H1 (cell line): ENCODE results near the gene GALNT15. TPM values are rescaled to one million over a fixed set of nuclear protein-coding genes. Genes with fewer than 3 reads are reported as not detected.

Source experiments
- CTCF ChIA-PET: fragments of 300-600 bp; sonication (Branson Sonifier 250); formaldehyde crosslinking; loops from one replicate; lab custom pipeline; 2021; ENCODE audit not compliant: partially characterized antibody; lab: Charles Lee
- POLR2A ChIA-PET: fragments of 300-600 bp; sonication (Branson Sonifier 250); formaldehyde crosslinking; loops from one replicate; lab custom pipeline; 2021; ENCODE audit warnings: inconsistent platforms; ENCODE audit not compliant: partially characterized antibody; lab: Charles Lee
- DNase-seq, 2 experiments: peaks; one replicate each; pipeline versions ENCODE4 v3.0.0 to v3.0.0-alpha.2; 2010 to 2022; ENCODE audit warnings: low spot score in 2 of 2, low read depth in 1 of 2, mixed read lengths in 1 of 2
- FAIRE-seq: peaks from 2 replicates; lab custom pipeline; 2011; peaks lifted over from hg19 to GRCh38; lab: Jason Lieb, UNC
- H2AFZ ChIP-seq: 2 replicates; pipeline ENCODE4 v1.8.1; 2012; ENCODE audit warnings: low read length, inconsistent platforms
- H2AK5ac ChIP-seq: 2 replicates; pipeline ENCODE4 v1.6.1; 2013; ENCODE audit warnings: low read depth, low read length
- H2BK120ac ChIP-seq: replicated peaks from 2 replicates; pipeline ENCODE3; 2013; ENCODE audit warnings: low read depth, low read length, inconsistent platforms
- H2BK12ac ChIP-seq: 2 replicates; pipeline ENCODE4 v1.6.1; 2013; ENCODE audit warnings: low read depth, low read length
- H2BK15ac ChIP-seq: 2 replicates; pipeline ENCODE4 v1.6.1; 2013; ENCODE audit warnings: low read length
- H2BK20ac ChIP-seq: 2 replicates; pipeline ENCODE4 v1.6.1; 2013; ENCODE audit warnings: low read length
- H2BK5ac ChIP-seq: 2 replicates; pipeline ENCODE4 v1.6.1; 2013; ENCODE audit warnings: low read depth, low read length
- H3K14ac ChIP-seq: 2 replicates; pipeline ENCODE4 v1.6.1; 2013; ENCODE audit warnings: inconsistent platforms; ENCODE audit not compliant: insufficient read length
- H3K18ac ChIP-seq: 2 replicates; pipeline ENCODE4 v1.6.1; 2013; ENCODE audit warnings: low read length; ENCODE audit errors: extremely low read depth
- H3K23ac ChIP-seq: 2 replicates; pipeline ENCODE4 v1.6.1; 2013; ENCODE audit warnings: inconsistent platforms; ENCODE audit not compliant: insufficient read length
- H3K23me2 ChIP-seq: 2 replicates; pipeline ENCODE4 v1.6.1; 2013; ENCODE audit warnings: low read depth, low read length
- H3K27ac ChIP-seq: 2 replicates; pipeline ENCODE4 v1.6.1; 2011; ENCODE audit warnings: low read depth, low read length, inconsistent platforms
- H3K27me3 ChIP-seq, 4 experiments: replicated peaks in 1 of 4; 1 replicate in 1 of 4; 2 replicates in 3 of 4; pipeline versions ENCODE4 v1.6.1 to v1.8.1; 2011 to 2013; ENCODE audit warnings: low read length in 3 of 4, mild to moderate bottlenecking in 3 of 4, inconsistent platforms in 2 of 4, mixed read lengths in 2 of 4, moderate library complexity in 1 of 4; ENCODE audit not compliant: control insufficient read depth in 3 of 4, insufficient read depth in 3 of 4; ENCODE audit errors: extremely low read depth in 1 of 4
- H3K36me3 ChIP-seq, 4 experiments: 2 replicates each; pipeline versions ENCODE4 v1.6.1 to v1.8.1; 2011 to 2013; ENCODE audit warnings: mild to moderate bottlenecking in 4 of 4, low read length in 3 of 4, moderate library complexity in 2 of 4, control low read depth in 1 of 4, inconsistent platforms in 1 of 4; ENCODE audit not compliant: insufficient read depth in 4 of 4, control insufficient read depth in 2 of 4
- H3K4ac ChIP-seq: replicated peaks from 2 replicates; pipeline ENCODE3; 2013; ENCODE audit warnings: low read length, low read depth, mixed read lengths, inconsistent platforms; ENCODE audit not compliant: insufficient read length
- H3K4me1 ChIP-seq, 4 experiments: replicated peaks in 1 of 4; 1 replicate in 1 of 4; 2 replicates in 3 of 4; pipeline versions ENCODE4 v1.6.1 to v1.8.1; 2011 to 2013; ENCODE audit warnings: low read length in 3 of 4, inconsistent platforms in 2 of 4, mixed read lengths in 1 of 4; ENCODE audit not compliant: insufficient read depth in 4 of 4, control insufficient read depth in 3 of 4
- H3K4me2 ChIP-seq, 2 experiments: 2 replicates each; pipeline versions ENCODE4 v1.6.1 to v1.8.1; 2011 to 2013; ENCODE audit warnings: low read depth in 2 of 2, low read length in 2 of 2, control low read depth in 1 of 2, inconsistent platforms in 1 of 2, mild to moderate bottlenecking in 1 of 2; ENCODE audit not compliant: insufficient read depth in 1 of 2
- H3K4me3 ChIP-seq, 4 experiments: fragments of 200-600, 300-600 bp in 1 of 4; sonication (generic), shearing (Covaris generic), sonication (Bioruptor Twin) in 1 of 4; 2 replicates each; pipeline versions ENCODE4 v1.5.1 to v1.8.1; 2011 to 2016; ENCODE audit warnings: low read length in 4 of 4, low read depth in 3 of 4, control low read depth in 2 of 4, inconsistent platforms in 2 of 4, mild to moderate bottlenecking in 2 of 4, mixed read lengths in 1 of 4, moderate library complexity in 1 of 4; ENCODE audit not compliant: insufficient read depth in 2 of 4; ENCODE audit errors: extremely low read depth in 1 of 4
- H3K56ac ChIP-seq: replicated peaks from 2 replicates; pipeline ENCODE3; 2013; ENCODE audit warnings: low read depth, mild to moderate bottlenecking, mixed read lengths, low read length, inconsistent platforms; ENCODE audit not compliant: insufficient read length
- H3K79me1 ChIP-seq: 2 replicates; pipeline ENCODE4 v1.6.1; 2013; ENCODE audit warnings: low read depth, low read length, control low read depth
- H3K79me2 ChIP-seq, 2 experiments: 2 replicates each; pipeline versions ENCODE4 v1.6.1 to v1.8.1; 2012 to 2013; ENCODE audit warnings: low read length in 2 of 2, mild to moderate bottlenecking in 2 of 2, inconsistent platforms in 1 of 2; ENCODE audit not compliant: insufficient read depth in 2 of 2, control insufficient read depth in 1 of 2
- H3K9ac ChIP-seq, 4 experiments: replicated peaks in 1 of 4; 1 replicate in 1 of 4; 2 replicates in 3 of 4; pipeline versions ENCODE4 v1.6.1 to v1.8.1; 2011 to 2013; ENCODE audit warnings: low read depth in 3 of 4, low read length in 3 of 4, control low read depth in 2 of 4, mild to moderate bottlenecking in 2 of 4, moderate library complexity in 2 of 4, inconsistent platforms in 1 of 4; ENCODE audit errors: extremely low read depth in 1 of 4
- H3K9me3 ChIP-seq, 2 experiments: 2 replicates each; pipeline versions ENCODE4 v1.6.1 to v1.8.1; 2012 to 2013; ENCODE audit warnings: mild to moderate bottlenecking in 2 of 2, moderate library complexity in 2 of 2, control low read depth in 1 of 2, inconsistent platforms in 1 of 2, low read depth in 1 of 2, low read length in 1 of 2, mixed read lengths in 1 of 2; ENCODE audit not compliant: insufficient read depth in 2 of 2
- H4K20me1 ChIP-seq, 2 experiments: replicated peaks in 1 of 2; 2 replicates each; pipeline versions ENCODE3 to v1.8.1; 2011 to 2013; ENCODE audit warnings: inconsistent platforms in 2 of 2, low read length in 2 of 2, mild to moderate bottlenecking in 1 of 2; ENCODE audit not compliant: insufficient read depth in 2 of 2, control insufficient read depth in 1 of 2
- H4K5ac ChIP-seq: 2 replicates; pipeline ENCODE4 v1.6.1; 2013; ENCODE audit warnings: low read length, low read depth, mixed read lengths, inconsistent platforms; ENCODE audit not compliant: insufficient read length
- H4K8ac ChIP-seq: 2 replicates; pipeline ENCODE4 v1.8.0; 2013; ENCODE audit warnings: mild to moderate bottlenecking, moderate library complexity, low read length, inconsistent platforms; ENCODE audit not compliant: insufficient read depth; ENCODE audit errors: extremely low read depth
- H4K91ac ChIP-seq: replicated peaks from 2 replicates; pipeline ENCODE3; 2013; ENCODE audit warnings: low read length, mixed read lengths, inconsistent platforms; ENCODE audit not compliant: insufficient read length
- BRCA1 ChIP-seq: IDR thresholded peaks from 2 replicates; pipeline ENCODE4 v1.6.1; 2012; ENCODE audit warnings: low read depth, low read length, improper control_type of control experiment
- CEBPB ChIP-seq: IDR thresholded peaks from 2 replicates; pipeline ENCODE4 v1.6.1; 2012; ENCODE audit warnings: low read depth, low read length
- CHD1 ChIP-seq: IDR thresholded peaks from 2 replicates; pipeline ENCODE4 v1.6.1; 2012; ENCODE audit warnings: low read depth, low read length, improper control_type of control experiment
- CTBP2 ChIP-seq: IDR thresholded peaks from 2 replicates; pipeline ENCODE4 v1.7.0; 2011; ENCODE audit warnings: borderline replicate concordance, mild to moderate bottlenecking, moderate library complexity, mixed read lengths, low read length; ENCODE audit not compliant: insufficient read depth, insufficient read length
- EP300 ChIP-seq, 2 experiments: IDR thresholded peaks; 1 replicate in 1 of 2; 2 replicates in 1 of 2; pipeline ENCODE4 v1.6.1; 2011 to 2012; ENCODE audit warnings: low read depth in 2 of 2, low read length in 2 of 2, mild to moderate bottlenecking in 2 of 2, borderline replicate concordance in 1 of 2, inconsistent platforms in 1 of 2, moderate library complexity in 1 of 2
- RNF2 ChIP-seq: fragments of 200-900, 300-1000 bp; sonication (generic); IDR thresholded peaks from 2 replicates; pipeline ENCODE4 v1.7.1; 2016; ENCODE audit warnings: borderline replicate concordance, low read depth, mild to moderate bottlenecking, antibody characterized with exemption, low read length; ENCODE audit not compliant: poor library complexity, severe bottlenecking; ENCODE audit errors: missing control alignments
- SIX5 ChIP-seq: IDR thresholded peaks from 2 replicates; pipeline ENCODE4 v1.6.1; 2011; ENCODE audit warnings: mild to moderate bottlenecking, low read depth, low read length
- whole genome bisulfite sequencing, 2 experiments: shearing (Covaris generic) in 1 of 2; methylation state at CpG; one replicate each; pipeline versions ENCODE4 v1.1.6 to v1.1.7; 2013 to 2015; ENCODE audit warnings: low lambda C conversion rate in 2 of 2, mixed read lengths in 2 of 2, inconsistent platforms in 1 of 2, low coverage in 1 of 2, missing lambda C conversion rate in 1 of 2; ENCODE audit not compliant: insufficient replicate concordance in 2 of 2, insufficient coverage in 1 of 2, insufficient read length in 1 of 2; ENCODE audit errors: extremely low coverage in 1 of 2, missing lambda C conversion rate in 1 of 2; 5-methylcytosine and 5-hydroxymethylcytosine counted together
- polyA plus RNA-seq, 7 experiments: library from polyadenylated mRNA; depleted of rRNA in 3 of 7; stranded (reverse) in 5 of 7; unstranded in 2 of 7; fragments of >200 nt in 5 of 7; fragments of 200-250 nt in 2 of 7; gene quantifications; 1 replicate in 5 of 7; 2 replicates in 1 of 7; 4 replicates in 1 of 7; pipeline versions ENCODE4 v1.2.1 to v1.2.3, GENCODE V29; 2011 to 2013; ENCODE audit warnings: missing spikeins in 2 of 7, mixed read lengths in 2 of 7
- total RNA-seq: library from RNA; stranded (reverse); fragmentation: NEBNext Ultra II Directional; extraction: Animal tissue kit (Norgen Biotek cat#: 25700); gene quantifications from 2 replicates; pipeline ENCODE4 v1.2.1, GENCODE V29; 2021
- TF ChIP-seq, protein P1 (sequence below): IDR thresholded peaks from 2 replicates; pipeline ENCODE4 v1.6.1; 2011; ENCODE audit warnings: low read length, improper control_type of control experiment
- TF ChIP-seq, protein P2 (sequence below): IDR thresholded peaks from 2 replicates; pipeline ENCODE4 v1.6.1; 2012; ENCODE audit warnings: inconsistent platforms
- TF ChIP-seq, protein P3 (sequence below): IDR thresholded peaks from 2 replicates; pipeline ENCODE4 v1.6.1; 2011; ENCODE audit warnings: low read depth, mild to moderate bottlenecking, low read length; ENCODE audit not compliant: insufficient read depth

GALNT15 gene
- total and polyA plus RNA-seq, 2 of the 8 experiments (the other 6 are each of a cell fraction or from before 2014, with no cell fraction given) = 0.02 TPM; not detected in 1

DNA sequence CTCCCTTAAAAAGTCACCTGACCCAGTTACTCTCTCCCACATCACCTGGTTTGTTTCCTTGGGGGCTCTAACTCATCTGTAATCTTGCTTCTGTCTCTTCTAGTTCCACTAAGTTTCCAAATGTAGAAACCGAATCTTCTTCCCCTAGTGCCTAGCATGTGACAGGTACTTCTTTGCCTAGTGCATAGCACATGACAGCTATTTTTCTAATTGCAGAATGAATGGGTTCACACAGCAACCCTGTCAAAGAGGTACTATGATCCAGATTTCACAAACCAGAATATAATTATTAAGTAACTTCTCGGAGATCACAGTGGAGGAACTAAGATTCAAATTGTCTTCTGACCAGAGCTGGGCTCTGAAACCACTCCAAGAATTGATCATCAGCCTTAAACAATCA, 82.8 kb downstream of the GALNT15 start:
- POLR2A ChIA-PET = interaction anchor here (1.1 kb wide), 1 partner anchor 10 kb away, joined by 3 read pairs; no protein-coding TSS in a partner anchor
- H2BK12ac ChIP-seq = no peak overlapping the region
- H2BK20ac ChIP-seq = no peak overlapping the region
- H4K8ac ChIP-seq = no peak overlapping the region
- no peak overlapping the region for H2BK5ac ChIP-seq
- H2BK15ac ChIP-seq = no peak overlapping the region
- H3K4me1 ChIP-seq = no peaks in the 10 kb centered on the region
- no peak overlapping the region for H3K18ac ChIP-seq
- H2AK5ac ChIP-seq = no peak overlapping the region
- no peak overlapping the region for H3K14ac ChIP-seq
- no peaks in the 10 kb centered on the region; the same call in 1 of the 2 replicates for H3K23me2 ChIP-seq
- no peak overlapping the region for H3K56ac ChIP-seq
- no peak overlapping the region for H3K4me3 ChIP-seq
- no peak overlapping the region for H4K5ac ChIP-seq
- peaks cover 0 to 2% of the 10 kb centered on the region in 2 experiments for H4K20me1 ChIP-seq
- H3K4ac ChIP-seq = no peak overlapping the region
- H3K27me3 ChIP-seq = no peaks in the 10 kb centered on the region
- H3K4me2 ChIP-seq = no peak overlapping the region
- no peak overlapping the region for H2BK120ac ChIP-seq
- no peak overlapping the region for H2AFZ ChIP-seq
- no peak for DNase-seq
- no peak overlapping the region for H4K91ac ChIP-seq
- WGBS, 2 experiments = 90% methylated on average over 2 of the region's 2 CpGs; no CpG with 5 or more reads in 1 of the 2 experiments
- H3K79me2 ChIP-seq = peaks cover 0 to 12% of the 10 kb centered on the region in 2 experiments; a peak in 2 of 4 replicates
- H3K79me1 ChIP-seq = no peaks in the 10 kb centered on the region
- H3K27ac ChIP-seq = no peak overlapping the region
- no peak overlapping the region for H3K23ac ChIP-seq
- CTCF ChIA-PET = interaction anchor here (0.6 to 2.7 kb wide), 4 partner anchors 9 to 1680 kb away, joined by 3 to 10 read pairs (median 4); no protein-coding TSS in a partner anchor
- peaks cover 0 to 13% (median 3%) of the 10 kb centered on the region in 4 experiments; a peak in 5 of 8 replicates for H3K36me3 ChIP-seq
- no peaks in the 10 kb centered on the region for H3K9me3 ChIP-seq
- no peak for FAIRE-seq
- peak overlapping the region in 1 of 4 experiments; percentile 25; a peak in 2 of 7 replicates for H3K9ac ChIP-seq
- no peak for TF ChIP-seq CEBPB
- no peak for TF ChIP-seq BRCA1
- TF ChIP-seq, protein P1, sequence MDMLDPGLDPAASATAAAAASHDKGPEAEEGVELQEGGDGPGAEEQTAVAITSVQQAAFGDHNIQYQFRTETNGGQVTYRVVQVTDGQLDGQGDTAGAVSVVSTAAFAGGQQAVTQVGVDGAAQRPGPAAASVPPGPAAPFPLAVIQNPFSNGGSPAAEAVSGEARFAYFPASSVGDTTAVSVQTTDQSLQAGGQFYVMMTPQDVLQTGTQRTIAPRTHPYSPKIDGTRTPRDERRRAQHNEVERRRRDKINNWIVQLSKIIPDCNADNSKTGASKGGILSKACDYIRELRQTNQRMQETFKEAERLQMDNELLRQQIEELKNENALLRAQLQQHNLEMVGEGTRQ = no peak
- TF ChIP-seq CHD1 = no peak
- TF ChIP-seq CTBP2 = no peak
- no peak for TF ChIP-seq EP300 (IDR thresholded peaks at IDR 0.05; ENCODE audit: borderline replicate concordance in 1 of 2, low read depth in 2 of 2, low read length in 2 of 2)
- TF ChIP-seq RNF2 = no peak
- TF ChIP-seq SIX5 = no peak
- TF ChIP-seq, protein P2, sequence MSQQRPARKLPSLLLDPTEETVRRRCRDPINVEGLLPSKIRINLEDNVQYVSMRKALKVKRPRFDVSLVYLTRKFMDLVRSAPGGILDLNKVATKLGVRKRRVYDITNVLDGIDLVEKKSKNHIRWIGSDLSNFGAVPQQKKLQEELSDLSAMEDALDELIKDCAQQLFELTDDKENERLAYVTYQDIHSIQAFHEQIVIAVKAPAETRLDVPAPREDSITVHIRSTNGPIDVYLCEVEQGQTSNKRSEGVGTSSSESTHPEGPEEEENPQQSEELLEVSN = no peak
- TF ChIP-seq, protein P3, sequence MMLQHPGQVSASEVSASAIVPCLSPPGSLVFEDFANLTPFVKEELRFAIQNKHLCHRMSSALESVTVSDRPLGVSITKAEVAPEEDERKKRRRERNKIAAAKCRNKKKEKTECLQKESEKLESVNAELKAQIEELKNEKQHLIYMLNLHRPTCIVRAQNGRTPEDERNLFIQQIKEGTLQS = no peak
